Hepatocyte (in vitro differentiated cells): ENCODE measurements around the gene RCOR2. TPM values are rescaled to one million over a fixed set of nuclear protein-coding genes. Genes with fewer than 3 reads are reported as not detected.

Source experiments
- DNase-seq: peaks from one replicate; pipeline ENCODE4 v3.0.0-alpha.2; 2016; ENCODE audit warnings: low spot score
- H2AFZ ChIP-seq: fragments of 200-600 bp; sonication (generic); 2 replicates; pipeline ENCODE4 v1.6.0; 2016; ENCODE audit warnings: antibody characterized with exemption, mild to moderate bottlenecking
- H3K27ac ChIP-seq: fragments of 200-600 bp; sonication (generic); 2 replicates; pipeline ENCODE4 v1.5.1; 2016; ENCODE audit warnings: mild to moderate bottlenecking
- H3K27me3 ChIP-seq: fragments of 200-600 bp; sonication (generic); 2 replicates; pipeline ENCODE4 v1.6.1; 2016
- H3K36me3 ChIP-seq: fragments of 200-600 bp; sonication (generic); replicated peaks from 2 replicates; pipeline ENCODE4 v1.5.1; 2016; ENCODE audit warnings: low read depth; ENCODE audit not compliant: insufficient read depth
- H3K4me1 ChIP-seq: fragments of 200-600 bp; sonication (generic); 2 replicates; pipeline ENCODE4 v1.5.1; 2016; ENCODE audit warnings: mild to moderate bottlenecking, moderate library complexity; ENCODE audit not compliant: insufficient read depth
- H3K4me2 ChIP-seq: fragments of 200-600 bp; sonication (generic); 2 replicates; pipeline ENCODE4 v1.6.0; 2016
- H3K4me3 ChIP-seq: fragments of 200-600 bp; sonication (generic); 2 replicates; pipeline ENCODE4 v1.5.1; 2016; ENCODE audit warnings: mild to moderate bottlenecking
- H3K79me2 ChIP-seq: fragments of 200-600 bp; sonication (generic); 2 replicates; pipeline ENCODE4 v1.6.0; 2017; ENCODE audit warnings: mild to moderate bottlenecking
- H3K9me2 ChIP-seq: fragments of 200-600 bp; sonication (generic); replicated peaks from 2 replicates; pipeline ENCODE4 v1.6.0; 2017; ENCODE audit warnings: mild to moderate bottlenecking; ENCODE audit not compliant: insufficient read depth
- H3K9me3 ChIP-seq: fragments of 200-600 bp; sonication (generic); 2 replicates; pipeline ENCODE4 v1.5.1; 2016; ENCODE audit warnings: low read depth, mild to moderate bottlenecking
- H4K20me1 ChIP-seq: fragments of 200-600 bp; sonication (generic); 2 replicates; pipeline ENCODE4 v1.6.0; 2016; ENCODE audit warnings: mild to moderate bottlenecking; ENCODE audit not compliant: insufficient read depth, poor library complexity, severe bottlenecking
- EZH2 ChIP-seq: fragments of 200-600 bp; sonication (generic); IDR thresholded peaks from 2 replicates; pipeline ENCODE4 v1.6.1; 2016; ENCODE audit warnings: antibody characterized with exemption, mild to moderate bottlenecking, borderline replicate concordance
- EZH2phosphoT487 ChIP-seq: fragments of 200-600 bp; sonication (generic); IDR thresholded peaks from one replicate; pipeline ENCODE4 v1.6.1; 2018; ENCODE audit warnings: antibody characterized with exemption, mild to moderate bottlenecking, low read depth, moderate library complexity; ENCODE audit not compliant: unreplicated experiment, severe bottlenecking
- WGBS: methylation state at CpG from one replicate; pipeline ENCODE4 v1.1.6; 2016; ENCODE audit warnings: low lambda C conversion rate; ENCODE audit errors: missing lambda C conversion rate; 5-methylcytosine and 5-hydroxymethylcytosine counted together
- polyA plus RNA-seq: library from polyadenylated mRNA; unstranded; fragments of >200 nt; fragmentation: Nextera tagmentation; extraction: Ambion mirVana; gene quantifications from 2 replicates; pipeline ENCODE4 v1.2.1, GENCODE V29; 2016
- total RNA-seq: library from RNA; depleted of rRNA; stranded (reverse); fragments of >200 nt; gene quantifications from 2 replicates; pipeline ENCODE4 v1.2.3, GENCODE V29; 2014
- TF ChIP-seq, protein P1 (sequence below): fragments of 200-600 bp; sonication (generic); IDR thresholded peaks from 2 replicates; pipeline ENCODE4 v1.5.1; 2016; ENCODE audit warnings: antibody characterized with exemption, mild to moderate bottlenecking; ENCODE audit not compliant: poor library complexity

RCOR2 gene
- total and polyA plus RNA-seq, 2 experiments from 2014 or later = 3.5 to 4.3 TPM

DNA sequence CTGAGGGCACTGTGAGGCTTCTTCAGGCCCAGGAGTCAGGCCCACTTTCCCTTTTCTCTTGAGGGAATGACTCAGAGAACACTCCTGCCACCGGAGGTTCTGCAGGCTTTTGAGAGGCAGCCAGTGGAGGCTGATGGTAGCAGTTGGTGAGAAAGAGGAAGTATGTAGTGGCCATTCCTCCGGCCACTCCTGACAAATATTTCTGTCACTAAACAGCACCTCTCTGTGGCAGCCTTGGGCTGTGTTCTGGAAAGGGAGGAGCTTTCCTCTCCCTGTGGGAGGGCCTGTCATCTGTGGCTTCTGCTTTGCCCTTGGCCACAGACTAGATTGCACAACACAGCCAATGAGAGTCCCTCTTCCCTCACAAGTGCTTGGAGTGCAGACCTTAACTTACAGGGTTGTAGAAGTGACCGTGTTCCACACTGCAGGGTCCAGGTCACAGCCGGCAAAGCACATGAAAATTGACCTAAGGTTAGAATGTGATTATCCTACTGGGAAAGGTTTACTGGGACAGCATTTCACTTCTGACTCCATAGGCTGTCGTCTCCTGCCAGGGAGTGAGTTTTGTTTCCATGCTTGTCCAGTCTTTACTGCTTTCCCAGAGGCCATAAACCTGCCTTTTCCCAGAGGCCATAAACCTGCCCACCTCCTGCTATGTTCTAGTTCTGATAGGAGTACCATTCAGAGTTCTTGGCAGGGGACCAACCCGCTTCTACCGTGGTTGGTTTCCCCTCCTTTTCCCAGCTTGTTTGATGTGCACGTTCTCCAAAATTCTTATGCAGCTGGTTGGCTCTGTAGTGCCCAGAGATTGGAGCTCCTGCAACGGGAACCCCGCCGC lies 44.8 kb downstream of the RCOR2 start:
- H4K20me1 ChIP-seq = peaks cover 77% of the 10 kb centered on the region
- H2AFZ ChIP-seq = no peak overlapping the region
- H3K9me2 ChIP-seq = no peaks in the 10 kb centered on the region
- peaks cover 47% of the 10 kb centered on the region for H3K4me1 ChIP-seq
- peak; percentile 89 for DNase-seq
- no peaks in the 10 kb centered on the region for H3K27me3 ChIP-seq
- TF ChIP-seq, protein P1, sequence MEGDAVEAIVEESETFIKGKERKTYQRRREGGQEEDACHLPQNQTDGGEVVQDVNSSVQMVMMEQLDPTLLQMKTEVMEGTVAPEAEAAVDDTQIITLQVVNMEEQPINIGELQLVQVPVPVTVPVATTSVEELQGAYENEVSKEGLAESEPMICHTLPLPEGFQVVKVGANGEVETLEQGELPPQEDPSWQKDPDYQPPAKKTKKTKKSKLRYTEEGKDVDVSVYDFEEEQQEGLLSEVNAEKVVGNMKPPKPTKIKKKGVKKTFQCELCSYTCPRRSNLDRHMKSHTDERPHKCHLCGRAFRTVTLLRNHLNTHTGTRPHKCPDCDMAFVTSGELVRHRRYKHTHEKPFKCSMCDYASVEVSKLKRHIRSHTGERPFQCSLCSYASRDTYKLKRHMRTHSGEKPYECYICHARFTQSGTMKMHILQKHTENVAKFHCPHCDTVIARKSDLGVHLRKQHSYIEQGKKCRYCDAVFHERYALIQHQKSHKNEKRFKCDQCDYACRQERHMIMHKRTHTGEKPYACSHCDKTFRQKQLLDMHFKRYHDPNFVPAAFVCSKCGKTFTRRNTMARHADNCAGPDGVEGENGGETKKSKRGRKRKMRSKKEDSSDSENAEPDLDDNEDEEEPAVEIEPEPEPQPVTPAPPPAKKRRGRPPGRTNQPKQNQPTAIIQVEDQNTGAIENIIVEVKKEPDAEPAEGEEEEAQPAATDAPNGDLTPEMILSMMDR = peak; percentile 60
- no peak for TF ChIP-seq EZH2
- 20% methylated on average over 9 of the region's 11 CpGs for WGBS
- H3K4me2 ChIP-seq = peak overlapping the region; percentile 63
- no peaks in the 10 kb centered on the region for H3K36me3 ChIP-seq
- H3K27ac ChIP-seq = peak overlapping the region; percentile 56
- H3K9me3 ChIP-seq = no peaks in the 10 kb centered on the region
- peaks cover 85% of the 10 kb centered on the region for H3K79me2 ChIP-seq
- no peak overlapping the region for H3K4me3 ChIP-seq

DNA sequence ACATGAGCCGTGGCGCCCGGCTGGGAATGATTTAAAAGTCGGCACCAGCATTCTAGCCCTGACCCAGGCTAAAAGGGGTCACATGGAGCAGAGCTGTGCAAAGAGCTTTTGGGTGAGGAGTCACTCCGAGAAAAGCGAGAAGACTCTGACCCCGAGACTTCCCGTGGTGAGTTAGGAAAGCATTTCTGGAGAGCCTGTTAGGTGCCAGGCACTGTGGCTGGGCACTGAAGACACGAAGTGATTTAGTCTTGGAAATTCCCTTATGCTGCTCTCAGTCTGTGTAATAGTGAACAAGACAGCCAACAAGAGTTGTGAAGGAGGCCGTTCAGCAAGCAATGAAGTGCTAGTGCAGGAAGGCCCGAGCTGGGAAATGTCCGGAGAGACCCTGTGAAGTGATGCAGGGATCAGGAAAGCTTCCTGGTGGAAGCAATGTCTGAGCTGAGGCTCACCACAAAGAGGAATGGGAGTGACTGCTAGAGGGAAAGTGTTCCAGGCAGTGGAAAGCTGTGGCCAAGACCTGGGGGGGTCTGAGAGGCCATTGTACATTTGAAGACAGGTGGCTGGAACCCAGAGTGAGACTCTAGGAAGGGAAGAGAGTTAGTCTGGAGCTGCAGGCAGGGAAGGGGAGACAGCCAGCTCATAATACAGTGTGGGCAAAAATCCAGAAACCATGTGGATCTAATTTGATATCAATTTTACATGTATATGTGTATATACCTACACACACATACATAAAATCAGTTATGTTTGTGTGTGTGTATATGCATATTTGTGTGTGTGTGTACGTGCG lies 46.4 kb downstream of the RCOR2 start:
- peak overlapping the region; percentile 37 for H3K27ac ChIP-seq
- H2AFZ ChIP-seq = no peak overlapping the region
- H3K4me2 ChIP-seq = no peak overlapping the region
- H3K27me3 ChIP-seq = no peaks in the 10 kb centered on the region
- H3K79me2 ChIP-seq = peaks cover 84% of the 10 kb centered on the region
- H3K4me3 ChIP-seq = no peak overlapping the region
- 83% methylated on average over 14 of the region's 14 CpGs for WGBS
- no peaks in the 10 kb centered on the region for H3K9me2 ChIP-seq
- peaks cover 72% of the 10 kb centered on the region for H4K20me1 ChIP-seq
- H3K9me3 ChIP-seq = no peaks in the 10 kb centered on the region
- TF ChIP-seq, protein P1 = no peak
- TF ChIP-seq EZH2 (no peak), EZH2phosphoT487 (no peak)
- H3K4me1 ChIP-seq = peaks cover 55% of the 10 kb centered on the region
- no peaks in the 10 kb centered on the region for H3K36me3 ChIP-seq
- no peak for DNase-seq

DNA sequence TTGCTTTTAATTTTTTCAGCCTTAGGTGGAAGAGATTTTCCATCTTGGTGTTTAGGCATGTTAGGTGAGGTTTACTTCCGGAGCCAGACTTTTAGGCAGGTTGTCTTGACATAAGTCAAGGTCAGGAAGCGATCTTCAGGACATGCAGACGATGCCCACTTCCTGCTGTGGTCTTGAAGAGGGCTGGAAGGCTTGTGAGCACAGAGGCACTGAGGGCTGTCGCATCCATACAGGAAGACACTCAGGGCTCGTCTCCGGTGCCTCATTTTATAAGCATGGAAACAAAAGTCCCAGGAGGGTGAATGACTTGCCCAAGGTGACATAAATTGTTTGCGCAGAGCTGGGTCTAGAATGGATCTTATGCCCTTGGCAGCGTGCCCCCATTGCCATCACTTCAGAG lies 47.3 kb downstream of the RCOR2 start:
- Histone ChIP-seq H3K4me1 (peaks cover 53% of the 10 kb centered on the region), H3K4me2 (peak overlapping the region; percentile 60), H3K27ac (peak overlapping the region; percentile 37), H4K20me1 (peaks cover 67% of the 10 kb centered on the region), H3K36me3 (no peaks in the 10 kb centered on the region), H3K79me2 (peaks cover 84% of the 10 kb centered on the region), H3K9me3 (no peaks in the 10 kb centered on the region), H2AFZ (no peak overlapping the region), H3K27me3 (no peaks in the 10 kb centered on the region), H3K9me2 (no peaks in the 10 kb centered on the region), H3K4me3 (no peak overlapping the region)
- TF ChIP-seq, protein P1 = no peak
- TF ChIP-seq EZH2 = no peak
- WGBS = 96% methylated on average over 8 of the region's 8 CpGs
- DNase-seq = no peak
